ENCODE data around the gene SMIM14.
A peak's percentile ranks its signal among the peaks of the same experiment; 100 is the strongest.
"Not testable (repeated sequence)": the region's sequence is repeated elsewhere in the genome, so short reads cannot be mapped to it uniquely, and the experiment has no call there.

SMIM14 gene

GRCh38 chr4:39596971-39597370 lies 41.7 kb downstream of the SMIM14 start:
- no peak for DNase-seq (ENCODE audit: low read depth)

- DNase-seq (ENCODE audit: low read depth), result no peak
Measured at GRCh38 chr4:39591290-39591689, 47.4 kb downstream of the SMIM14 start.

GRCh38 chr4:39587881-39588280 lies 50.8 kb downstream of the SMIM14 start:
- peak; percentile 78 for DNase-seq (ENCODE audit: low read depth)

DNA sequence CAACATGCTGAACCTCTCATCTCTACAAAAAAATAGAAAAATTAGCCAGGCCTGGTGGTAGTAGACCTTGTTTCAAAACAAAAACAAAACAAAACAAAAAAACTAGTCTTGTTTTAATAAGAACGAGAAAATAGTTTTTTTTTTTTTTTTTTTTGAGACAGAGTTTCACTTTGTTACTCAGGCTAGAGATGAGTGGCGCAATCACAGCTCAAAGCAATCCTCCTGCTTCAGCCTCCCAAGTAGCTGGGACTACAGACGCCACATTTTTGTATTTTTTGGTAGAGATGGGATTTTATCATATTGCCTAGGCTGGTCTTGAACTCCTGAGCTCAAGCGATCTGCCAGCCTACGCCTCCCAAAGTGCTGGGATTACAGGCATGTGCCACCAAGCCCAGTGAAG lies 63.7 kb downstream of the SMIM14 start:
- DNase-seq (ENCODE audit: low read depth), result no peak

DNA sequence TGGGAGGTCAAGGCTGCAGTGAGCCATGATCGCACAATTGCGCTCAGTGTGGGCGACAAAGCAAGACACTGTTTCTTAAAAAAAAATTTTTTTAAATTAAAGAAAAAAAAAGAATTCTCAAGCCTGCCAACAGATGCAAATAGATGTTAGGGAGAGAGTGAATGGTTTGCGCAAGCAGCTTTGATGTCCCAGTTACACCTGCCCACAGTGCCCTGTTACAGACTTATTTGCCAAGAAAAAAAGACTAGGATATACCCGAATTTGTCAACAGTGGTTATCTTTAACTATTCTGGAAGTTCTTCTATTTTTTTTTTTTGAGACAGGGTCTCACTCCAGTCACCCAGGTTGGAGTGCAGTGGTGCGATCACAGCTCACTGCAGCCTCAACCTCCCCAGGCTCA lies 67.2 kb downstream of the SMIM14 start:
- DNase-seq (ENCODE audit: low read depth), result no peak

DNA sequence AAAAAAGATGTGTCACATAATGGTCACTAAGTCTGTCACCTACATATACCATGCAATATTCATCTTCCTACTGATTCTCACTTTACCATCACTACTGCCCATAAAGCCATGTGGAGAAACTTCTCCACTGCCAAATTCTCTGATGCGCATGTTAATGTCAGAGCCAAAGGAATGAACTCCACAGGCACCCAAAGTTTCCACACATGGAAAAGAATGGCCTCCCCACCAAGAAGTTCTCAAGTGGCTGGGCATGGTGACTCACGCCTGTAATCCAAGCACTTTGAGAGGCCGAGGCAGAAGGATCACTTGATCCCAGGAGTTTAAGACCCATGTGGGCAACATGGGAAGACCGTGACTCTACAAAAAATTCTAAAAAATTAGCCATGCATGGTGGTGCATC lies 67.6 kb downstream of the SMIM14 start:
- DNase-seq (ENCODE audit: low read depth), result peak; percentile 48

DNA sequence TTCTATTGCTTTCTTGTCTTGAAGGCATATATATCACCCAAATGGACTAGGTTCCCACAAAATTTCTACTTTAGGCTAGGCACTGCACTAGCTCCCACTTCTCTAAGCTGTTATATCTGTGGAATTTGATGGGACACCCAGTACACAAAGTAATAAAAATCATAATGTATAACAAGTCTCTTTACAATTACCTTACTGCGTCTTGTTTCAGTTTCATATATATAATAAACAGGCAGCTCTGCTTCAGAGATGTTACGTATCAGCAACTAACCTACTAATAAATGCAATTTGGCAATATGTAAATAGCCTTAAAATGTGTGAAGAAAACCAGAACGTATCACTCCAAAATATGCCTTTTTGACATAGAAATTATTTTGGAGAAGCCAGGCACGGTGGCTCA lies 69.5 kb downstream of the SMIM14 start:
- DNase-seq (ENCODE audit: low read depth), result no peak

DNA sequence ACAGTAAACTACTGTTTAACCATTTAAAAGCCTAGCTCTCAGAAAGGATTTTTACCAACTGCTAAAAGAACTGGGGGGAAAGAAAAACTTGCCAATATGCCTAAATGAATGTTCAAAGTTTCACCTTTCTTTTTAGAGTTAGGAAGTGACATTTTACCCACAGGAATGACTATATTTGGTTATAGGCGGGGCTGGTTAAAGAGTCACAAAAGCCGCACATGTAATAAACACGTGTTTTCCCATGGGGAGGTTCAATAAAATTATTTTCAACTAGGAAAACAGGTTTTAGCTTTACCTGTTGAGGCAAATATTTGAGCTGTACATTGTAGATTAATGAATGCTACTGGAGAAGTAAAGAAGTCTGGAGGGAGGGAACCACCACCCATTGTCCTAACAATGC lies 69.9 kb downstream of the SMIM14 start:
- no peak for DNase-seq (ENCODE audit: low read depth)

- DNase-seq (ENCODE audit: low read depth), result peak; percentile 94
Measured at GRCh38 chr4:39565878-39566600, 72.6 kb downstream of the SMIM14 start.

DNA sequence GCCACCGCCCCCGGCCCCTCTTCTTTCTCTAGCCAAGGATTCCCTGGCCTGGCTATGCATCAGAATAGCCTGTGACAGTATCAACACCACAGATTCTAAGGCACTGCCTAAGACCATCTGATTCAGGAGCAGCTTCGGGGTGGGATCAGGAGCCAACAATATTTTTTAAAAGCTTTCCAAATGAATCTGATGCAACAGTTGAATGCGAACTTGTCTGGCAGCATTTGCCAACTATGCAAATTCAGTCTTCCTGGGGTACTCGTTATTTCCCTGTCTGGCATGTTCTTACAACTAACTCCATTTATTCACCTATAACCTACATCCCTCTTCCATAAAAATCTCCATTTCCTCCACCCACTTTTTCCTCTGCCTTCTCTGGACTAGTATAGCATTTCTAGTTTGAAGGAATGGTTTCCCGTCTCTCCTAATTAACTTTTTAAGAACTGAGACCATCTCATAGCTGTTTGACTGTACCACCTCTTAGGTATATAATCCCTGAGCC lies 75.3 kb downstream of the SMIM14 start:
- DNase-seq (ENCODE audit: low read depth), result no peak

- DNase-seq (ENCODE audit: low read depth), result no peak
Measured at GRCh38 chr4:39562792-39563191, 75.9 kb downstream of the SMIM14 start.

DNA sequence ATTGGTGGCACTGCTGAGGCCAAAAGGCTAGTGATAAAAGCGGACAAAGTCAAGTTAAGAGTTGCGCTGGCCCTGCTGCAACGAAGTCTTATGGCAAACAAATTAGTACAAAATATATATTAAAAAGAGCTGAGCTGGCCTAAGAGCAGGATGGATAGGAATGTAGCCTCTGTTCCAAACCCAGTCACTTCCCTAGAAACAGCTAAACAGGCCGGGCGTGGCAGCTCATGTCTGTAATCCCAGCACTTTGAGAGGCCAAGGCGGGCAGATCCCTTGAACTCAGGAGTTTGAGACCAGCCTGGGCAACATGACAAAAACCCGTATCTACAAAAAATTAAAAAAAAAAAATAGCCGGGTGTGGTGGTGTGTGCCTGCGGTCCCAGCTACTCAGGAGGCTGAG lies 79.0 kb downstream of the SMIM14 start:
- peak; percentile 9 for DNase-seq (ENCODE audit: low read depth)

- no peak for DNase-seq (ENCODE audit: low read depth)
Measured at GRCh38 chr4:39555472-39555871, 83.2 kb downstream of the SMIM14 start.

- DNase-seq (ENCODE audit: low read depth), result peak; percentile 81
Measured at GRCh38 chr4:39548425-39549067, 90.1 kb downstream of the SMIM14 start.

GRCh38 chr4:39544580-39545315 lies 93.9 kb downstream of the SMIM14 start:
- peak; percentile 78 for DNase-seq (ENCODE audit: low read depth)

GRCh38 chr4:39544080-39544479 lies 94.6 kb downstream of the SMIM14 start:
- peak; percentile 55 for DNase-seq (ENCODE audit: low read depth)

GRCh38 chr4:39543034-39543433 lies 95.6 kb downstream of the SMIM14 start:
- DNase-seq (ENCODE audit: low read depth), result no peak

DNA sequence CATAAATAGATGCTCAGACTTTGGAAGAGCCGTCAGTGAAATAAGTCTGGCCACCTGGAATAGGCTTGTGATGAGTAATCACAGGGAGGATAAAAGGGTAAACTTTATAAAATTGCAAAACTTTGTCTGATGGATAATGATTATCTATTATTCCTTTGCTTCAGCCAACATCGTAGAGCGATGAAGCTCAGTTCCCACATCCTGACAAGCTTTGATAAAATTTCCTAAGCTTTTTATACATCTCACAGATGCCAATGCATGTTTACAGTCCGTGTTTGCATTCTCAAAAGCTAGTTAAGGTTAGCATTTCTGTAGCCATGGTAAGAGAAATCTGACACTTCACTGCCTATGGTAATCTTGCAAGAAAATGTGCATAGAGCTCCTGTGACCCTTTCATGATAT lies 96.1 kb downstream of the SMIM14 start:
- no peak for DNase-seq (ENCODE audit: low read depth)

GRCh38 chr4:39541987-39542610 lies 96.6 kb downstream of the SMIM14 start:
- no peak for DNase-seq (ENCODE audit: low read depth)

GRCh38 chr4:39539089-39539611 lies 99.5 kb downstream of the SMIM14 start:
- DNase-seq (ENCODE audit: low read depth), result no peak

DNA sequence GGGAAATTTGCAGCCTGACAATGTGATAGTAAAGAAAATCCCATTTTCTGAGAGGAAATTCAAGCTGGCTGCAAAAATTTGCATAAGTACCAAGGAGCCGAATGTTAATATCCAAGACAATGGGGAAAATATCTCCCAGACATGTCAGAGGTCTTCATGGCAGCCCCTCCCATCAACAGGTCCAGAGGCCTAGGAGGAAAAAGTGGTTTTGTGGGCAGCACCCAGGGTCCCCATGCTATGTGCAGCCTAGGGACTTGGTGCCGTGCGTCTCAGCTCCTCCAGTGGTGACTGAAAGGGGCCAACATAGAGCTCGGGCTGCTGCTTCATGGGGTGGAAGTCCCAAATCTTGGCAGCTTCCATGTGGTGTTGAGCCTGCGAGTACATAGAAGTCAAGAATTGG lies 105.1 kb downstream of the SMIM14 start:
- no peak for DNase-seq (ENCODE audit: low read depth)

DNA sequence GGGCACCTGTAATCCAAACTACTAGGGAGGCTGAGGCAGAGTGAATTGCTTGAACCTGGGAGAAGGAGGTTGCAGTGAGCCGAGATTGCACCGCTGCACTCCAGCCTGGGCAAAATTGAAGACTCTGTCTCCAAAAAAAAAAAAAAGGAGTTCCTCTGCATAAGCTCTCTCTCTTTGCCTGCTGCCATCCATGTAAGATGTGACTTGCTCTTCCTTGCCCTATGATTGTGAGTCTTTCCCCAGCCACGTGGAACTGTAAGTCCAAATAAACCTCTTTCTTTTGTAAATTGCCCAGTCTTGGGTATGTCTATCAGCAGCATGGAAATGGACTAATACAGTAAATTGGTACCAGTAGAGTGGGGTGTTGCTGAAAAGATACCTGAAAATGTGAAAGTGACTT lies 106.4 kb downstream of the SMIM14 start:
- not testable (repeated sequence) for DNase-seq (ENCODE audit: low read depth)

Measured in EH (cell line).